Nephron progenitor cell (in vitro differentiated cells): Measurements from ENCODE around the gene ATP8B4.

Experiments
- DNase-seq: peaks from one replicate; pipeline ENCODE4 v3.0.0; 2021
- H3K27ac Mint-ChIP-seq: 2 replicates; pipeline ENCODE4 v1.8.0; 2021; ENCODE audit warnings: mild to moderate bottlenecking, moderate library complexity, mixed read lengths
- H3K27me3 Mint-ChIP-seq: 2 replicates; pipeline ENCODE4 v1.8.0; 2021; ENCODE audit warnings: mild to moderate bottlenecking, low read depth, mixed read lengths; ENCODE audit not compliant: poor library complexity
- H3K36me3 Mint-ChIP-seq: 2 replicates; pipeline ENCODE4 v1.8.0; 2021; ENCODE audit warnings: low read depth, mixed read lengths
- H3K4me1 Mint-ChIP-seq: 2 replicates; pipeline ENCODE4 v1.8.0; 2021; ENCODE audit warnings: mixed read lengths
- H3K4me3 Mint-ChIP-seq: 2 replicates; pipeline ENCODE4 v1.8.0; 2021; ENCODE audit warnings: mild to moderate bottlenecking, moderate library complexity, mixed read lengths
- H3K9me3 Mint-ChIP-seq: 2 replicates; pipeline ENCODE4 v1.8.0; 2021; ENCODE audit warnings: mild to moderate bottlenecking, moderate library complexity, mixed read lengths
- TF ChIP-seq, protein P1 (sequence below): fragments of 200-600 bp; sonication (generic); IDR thresholded peaks from 2 replicates; pipeline ENCODE4 v1.5.0; 2021; ENCODE audit warnings: antibody characterized with exemption

Gene ATP8B4

DNA sequence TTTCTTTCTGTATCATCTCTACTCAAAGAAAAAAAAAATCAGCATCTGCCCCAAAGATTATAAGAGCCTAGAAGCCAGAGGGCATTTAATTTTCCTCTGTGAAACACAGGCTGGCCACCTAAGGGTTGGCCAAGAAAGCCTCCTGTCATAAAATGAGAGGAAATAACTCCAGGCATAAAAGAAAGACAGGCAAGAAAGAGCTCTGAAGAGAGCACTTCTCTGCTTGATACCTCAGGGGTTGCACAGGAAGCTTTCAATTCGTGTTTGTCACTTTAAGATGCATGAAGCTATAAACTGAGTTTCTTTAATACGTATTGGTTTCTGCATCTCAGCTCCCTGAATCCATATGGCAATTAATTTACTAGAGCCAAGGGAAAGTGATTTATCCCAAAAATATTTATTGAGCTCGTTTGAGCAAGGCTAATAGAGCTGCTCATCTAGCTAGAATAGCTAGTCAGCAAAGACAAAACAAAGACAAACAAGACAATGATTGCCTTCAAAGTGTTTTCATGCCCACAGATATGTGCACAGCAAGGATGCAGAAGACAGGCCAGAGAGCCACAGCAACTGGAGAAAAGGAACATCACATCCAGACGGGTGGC, 35.5 kb downstream of the ATP8B4 start:
- Mint-ChIP-seq H3K27me3 (peaks cover 2% of the 10 kb centered on the region), H3K36me3 (no peaks in the 10 kb centered on the region), H3K4me3 (no peak overlapping the region), H3K27ac (no peak overlapping the region), H3K9me3 (no peaks in the 10 kb centered on the region), H3K4me1 (no peaks in the 10 kb centered on the region)
- DNase-seq = no peak
- TF ChIP-seq, protein P1, sequence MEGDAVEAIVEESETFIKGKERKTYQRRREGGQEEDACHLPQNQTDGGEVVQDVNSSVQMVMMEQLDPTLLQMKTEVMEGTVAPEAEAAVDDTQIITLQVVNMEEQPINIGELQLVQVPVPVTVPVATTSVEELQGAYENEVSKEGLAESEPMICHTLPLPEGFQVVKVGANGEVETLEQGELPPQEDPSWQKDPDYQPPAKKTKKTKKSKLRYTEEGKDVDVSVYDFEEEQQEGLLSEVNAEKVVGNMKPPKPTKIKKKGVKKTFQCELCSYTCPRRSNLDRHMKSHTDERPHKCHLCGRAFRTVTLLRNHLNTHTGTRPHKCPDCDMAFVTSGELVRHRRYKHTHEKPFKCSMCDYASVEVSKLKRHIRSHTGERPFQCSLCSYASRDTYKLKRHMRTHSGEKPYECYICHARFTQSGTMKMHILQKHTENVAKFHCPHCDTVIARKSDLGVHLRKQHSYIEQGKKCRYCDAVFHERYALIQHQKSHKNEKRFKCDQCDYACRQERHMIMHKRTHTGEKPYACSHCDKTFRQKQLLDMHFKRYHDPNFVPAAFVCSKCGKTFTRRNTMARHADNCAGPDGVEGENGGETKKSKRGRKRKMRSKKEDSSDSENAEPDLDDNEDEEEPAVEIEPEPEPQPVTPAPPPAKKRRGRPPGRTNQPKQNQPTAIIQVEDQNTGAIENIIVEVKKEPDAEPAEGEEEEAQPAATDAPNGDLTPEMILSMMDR = no peak

DNA sequence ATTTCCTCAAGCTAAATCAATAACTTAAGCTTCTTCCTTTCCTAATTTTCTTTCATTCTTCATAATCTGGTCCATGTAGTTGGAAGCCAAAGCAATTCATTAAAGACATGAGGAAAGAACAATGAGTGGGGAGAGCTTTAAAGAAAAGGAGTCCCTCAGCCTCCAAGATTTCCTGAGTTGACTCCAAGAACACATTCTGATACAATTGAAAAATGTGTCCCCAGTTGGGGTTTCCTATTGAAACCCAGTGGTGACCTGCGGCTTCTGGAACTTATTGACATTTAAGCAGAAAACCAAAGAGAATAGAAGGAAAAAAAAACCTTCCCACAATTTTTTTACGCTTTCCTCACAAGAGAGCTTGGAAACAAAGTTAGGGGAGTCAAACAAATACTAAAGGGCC, 37.0 kb downstream of the ATP8B4 start:
- TF ChIP-seq, protein P1 = no peak
- no peak for DNase-seq
- H3K27me3 Mint-ChIP-seq = peaks cover 2% of the 10 kb centered on the region
- H3K4me3 Mint-ChIP-seq = no peak overlapping the region
- H3K27ac Mint-ChIP-seq = no peak overlapping the region
- H3K4me1 Mint-ChIP-seq = no peaks in the 10 kb centered on the region
- H3K36me3 Mint-ChIP-seq = no peaks in the 10 kb centered on the region
- no peaks in the 10 kb centered on the region for H3K9me3 Mint-ChIP-seq

DNA sequence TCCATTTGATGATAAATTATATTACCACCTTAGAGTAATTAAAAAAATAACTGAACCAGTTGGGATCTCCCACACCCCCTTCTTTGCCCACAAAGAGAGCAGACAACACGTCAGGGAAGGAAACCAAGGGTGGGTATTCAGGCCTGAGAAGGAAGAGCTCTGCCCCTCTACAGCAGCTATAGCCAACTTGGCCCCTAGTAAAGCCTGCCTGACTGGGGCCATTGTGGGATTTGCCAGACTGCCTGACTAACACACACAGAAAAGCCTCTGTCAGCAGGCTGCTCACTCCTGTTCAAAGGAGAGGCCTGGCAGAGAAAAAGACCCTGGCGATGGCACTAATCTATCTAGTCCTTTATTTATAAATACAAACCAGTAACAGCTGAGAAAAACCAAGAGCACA, 41.4 kb downstream of the ATP8B4 start:
- H3K4me3 Mint-ChIP-seq = no peak overlapping the region
- TF ChIP-seq, protein P1 = no peak
- no peak overlapping the region for H3K27ac Mint-ChIP-seq
- H3K36me3 Mint-ChIP-seq = no peaks in the 10 kb centered on the region
- no peak for DNase-seq
- peaks cover 3% of the 10 kb centered on the region for H3K27me3 Mint-ChIP-seq
- no peaks in the 10 kb centered on the region for H3K4me1 Mint-ChIP-seq
- no peaks in the 10 kb centered on the region for H3K9me3 Mint-ChIP-seq

DNA sequence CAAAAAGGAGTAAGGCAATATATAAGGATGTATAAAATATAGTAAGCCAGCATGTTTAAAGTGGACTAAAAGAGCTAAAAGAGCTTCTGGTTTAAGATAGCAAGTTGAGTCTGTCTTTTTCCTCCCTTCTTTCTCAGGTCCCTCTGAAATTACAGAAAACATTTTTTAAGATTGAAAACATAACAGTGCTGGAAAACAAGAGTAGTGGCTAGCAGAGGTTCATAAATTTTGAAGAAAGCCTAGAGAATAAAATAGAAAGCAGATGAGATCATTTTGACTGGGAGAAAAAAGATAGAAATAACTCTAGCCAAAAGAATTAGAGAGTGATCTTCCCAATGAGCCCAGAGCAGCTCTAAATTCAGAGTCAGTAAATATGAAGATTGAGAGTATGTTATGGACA, 41.9 kb downstream of the ATP8B4 start:
- H3K4me3 Mint-ChIP-seq = no peak overlapping the region
- no peak overlapping the region for H3K27ac Mint-ChIP-seq
- H3K27me3 Mint-ChIP-seq = peaks cover 3% of the 10 kb centered on the region
- H3K9me3 Mint-ChIP-seq = no peaks in the 10 kb centered on the region
- no peaks in the 10 kb centered on the region for H3K36me3 Mint-ChIP-seq
- DNase-seq = no peak
- H3K4me1 Mint-ChIP-seq = peaks cover under 1% of the 10 kb centered on the region
- TF ChIP-seq, protein P1 = no peak

DNA sequence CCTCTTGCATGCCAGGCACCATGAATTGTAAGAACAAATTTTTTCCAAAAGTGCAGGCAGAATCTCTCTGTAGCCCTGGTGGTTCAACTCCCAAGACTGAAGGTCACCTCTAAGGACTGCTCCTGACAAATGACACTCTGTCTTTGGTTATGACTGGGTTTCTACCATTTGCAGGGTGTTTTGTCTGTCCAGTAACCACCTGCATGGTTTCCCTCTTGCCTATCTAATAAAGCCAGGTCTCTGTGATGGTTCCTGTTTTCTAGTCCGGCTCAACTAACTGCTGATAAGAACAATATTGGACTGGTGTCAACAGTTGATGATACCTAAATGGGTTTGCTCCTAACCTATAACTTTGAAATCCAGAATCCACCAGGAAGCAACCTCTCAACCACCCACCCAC, 43.7 kb downstream of the ATP8B4 start:
- H3K36me3 Mint-ChIP-seq = no peaks in the 10 kb centered on the region
- no peaks in the 10 kb centered on the region for H3K9me3 Mint-ChIP-seq
- H3K4me3 Mint-ChIP-seq = no peak overlapping the region
- TF ChIP-seq, protein P1 = no peak
- no peak overlapping the region for H3K27ac Mint-ChIP-seq
- no peak for DNase-seq
- H3K4me1 Mint-ChIP-seq = peaks cover 10% of the 10 kb centered on the region
- peaks cover 3% of the 10 kb centered on the region for H3K27me3 Mint-ChIP-seq

DNA sequence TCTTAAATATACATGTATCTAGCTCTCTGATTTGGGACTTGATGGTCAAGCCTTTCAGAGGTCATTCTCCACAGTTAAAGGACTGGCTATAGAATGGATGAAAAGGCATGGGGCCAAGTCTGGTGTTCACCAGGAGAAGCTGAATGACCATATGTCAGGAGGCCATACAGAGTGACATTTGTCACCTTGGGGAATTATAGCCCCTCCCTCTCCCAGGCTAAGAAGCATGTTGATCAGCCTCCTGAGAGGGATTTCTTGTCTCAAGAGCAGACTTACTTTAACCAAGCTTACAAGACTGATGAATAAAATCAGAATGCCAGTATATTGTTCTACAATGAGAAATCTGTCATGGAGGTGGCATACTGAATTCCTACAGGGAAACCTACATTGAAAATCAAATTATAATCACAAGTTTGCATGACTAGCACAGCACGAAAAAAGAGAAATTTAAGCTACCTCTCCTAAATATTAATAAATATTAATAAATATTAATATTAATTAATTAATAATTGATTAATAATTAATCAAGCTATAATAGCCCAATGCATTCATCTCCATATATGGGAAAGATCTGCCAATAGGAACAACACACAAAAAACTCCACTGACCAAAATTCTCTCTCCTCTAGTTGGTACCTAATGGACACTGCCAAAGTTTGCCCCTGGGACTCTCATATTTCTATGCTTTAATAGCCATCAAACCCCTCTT, 47.3 kb downstream of the ATP8B4 start:
- H3K36me3 Mint-ChIP-seq = no peaks in the 10 kb centered on the region
- H3K4me3 Mint-ChIP-seq = no peak overlapping the region
- peaks cover 24% of the 10 kb centered on the region for H3K4me1 Mint-ChIP-seq
- H3K27me3 Mint-ChIP-seq = peaks cover 3% of the 10 kb centered on the region
- H3K27ac Mint-ChIP-seq = no peak overlapping the region
- H3K9me3 Mint-ChIP-seq = no peaks in the 10 kb centered on the region
- TF ChIP-seq, protein P1 = no peak
- no peak for DNase-seq
